Pancreas (tissue), 10 donors: ENCODE results near the gene PADI1. TPM values are rescaled to one million over a fixed set of nuclear protein-coding genes. Genes with fewer than 3 reads are reported as not detected.

ENCODE experiments used
- ATAC-seq, 4 donors: fragments of 200-7000 bp; cut with Tn5 transposase; one replicate each; pipeline versions ENCODE4 v1.8.0 to v1.9.1; 2020; ENCODE audit warnings: mild to moderate bottlenecking in 4 of 4, moderate library complexity in 4 of 4
- DNase-seq, 6 donors: peaks; one replicate each; pipeline ENCODE4 v3.0.0-alpha.2; 2020
- FAIRE-seq: peaks from 2 replicates; lab custom pipeline; 2012; peaks lifted over from hg19 to GRCh38; lab: Jason Lieb, UNC
- H3K27ac ChIP-seq, 4 donors: fragments of 200-600 bp; sonication (generic); 1 replicate in 3 of 4; 2 replicates in 1 of 4; pipeline versions ENCODE4 v1.5.0 to v1.8.0; 2020
- H3K27me3 ChIP-seq, 4 donors: fragments of 200-600 bp; one replicate each; pipeline ENCODE4 v1.8.0; 2021
- H3K36me3 ChIP-seq, 3 donors: fragments of 200-600 bp; sonication (generic) in 1 of 3; one replicate each; pipeline versions ENCODE4 v1.5.0 to v1.8.0; 2020 to 2021
- H3K4me1 ChIP-seq, 3 donors: fragments of 200-600 bp; one replicate each; pipeline ENCODE4 v1.8.0; 2021
- H3K4me3 ChIP-seq, 4 donors: fragments of 200-600 bp; sonication (generic) in 2 of 4; one replicate each; pipeline versions ENCODE4 v1.5.0 to v1.8.0; 2020 to 2021
- H3K9me3 ChIP-seq, 4 donors: fragments of 200-600 bp; one replicate each; pipeline ENCODE4 v1.8.0; 2021
- WGBS, 2 donors: extraction: QIAGEN DNeasy Blood & Tissue Kit; methylation state at CpG; one replicate each; pipeline ENCODE4 v1.1.7; 2013; 5-methylcytosine and 5-hydroxymethylcytosine counted together
- intact Hi-C, 3 donors: fragments of 100-400 bp; cut with DNase I; formaldehyde crosslinking; loops; one replicate each; pipeline versions ENCODE4 v1.11.1 to v1.14.2; 2022
- polyA plus RNA-seq, 2 donors: library from polyadenylated mRNA; stranded (reverse); fragments of 200-250 nt; gene quantifications; one replicate each; pipeline ENCODE4 v1.2.3, GENCODE V29; 2013
- total RNA-seq, 6 donors: library from RNA; stranded (reverse); fragmentation: NEBNext Ultra II Directional in 4 of 6; extraction: Animal tissue kit (Norgen Biotek cat#: 25700) in 4 of 6; gene quantifications; one replicate each; pipeline versions ENCODE4 v1.2.1 to v1.2.4, GENCODE V29; 2021 to 2023
- TF ChIP-seq, protein P1 (sequence below), 4 donors: fragments of 200-600 bp; sonication (generic) in 3 of 4; IDR thresholded peaks; one replicate each; pipeline versions ENCODE4 v1.5.0 to v1.8.0; 2021; ENCODE audit warnings: antibody characterized with exemption in 4 of 4
- donor health status: healthy with polysubstance abuse.
- donor health status: DM: no; HTN: no; CAD: no; lungs with moderate emphysema.
- donor health status: DM: no; HTN: no; CAD: no.
- donor health status: control.
- donor health status: control.
- donor health status: Bipolar disorder and iron deficiency.
- donor health status: DM: yes; HTN: yes; CAD: no.
- donor health status: DM: no; HTN: no; CAD: no.
- donor health status: DM: no; HTN: no; CAD: no.
- donor health status: DM: yes; HTN: yes; CAD: no.

The PADI1 gene
- total and polyA plus RNA-seq, 8 donors, result 0.23 TPM; not detected in 7

DNA sequence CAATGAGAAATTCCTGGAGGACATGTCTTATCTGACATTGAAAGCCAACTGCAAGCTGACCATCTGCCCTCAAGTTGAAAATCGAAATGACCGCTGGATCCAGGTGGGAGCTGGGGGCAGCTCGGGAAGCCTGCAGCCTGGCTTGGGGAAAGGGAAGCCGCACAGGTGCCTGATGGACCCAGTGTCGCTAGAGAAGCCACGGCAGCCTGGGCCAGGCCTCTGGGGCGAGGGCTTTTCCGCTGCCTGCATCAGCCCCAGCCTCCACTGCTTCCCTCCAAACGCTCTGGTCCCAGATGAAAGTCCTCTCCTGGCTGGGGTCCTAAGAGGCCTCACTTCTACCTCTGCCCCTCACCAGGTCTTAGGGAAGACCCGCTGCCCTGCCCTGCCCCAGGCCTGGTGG, 25.2 kb downstream of the PADI1 start:
- Histone ChIP-seq H3K27me3 (no peaks in the 10 kb centered on the region), H3K4me1 (peaks cover 2 to 5% (median 4%) of the 10 kb centered on the region in 3 donors), H3K4me3 (no peak overlapping the region), H3K9me3 (no peaks in the 10 kb centered on the region), H3K27ac (no peak overlapping the region), H3K36me3 (no peaks in the 10 kb centered on the region)
- TF ChIP-seq, protein P1, sequence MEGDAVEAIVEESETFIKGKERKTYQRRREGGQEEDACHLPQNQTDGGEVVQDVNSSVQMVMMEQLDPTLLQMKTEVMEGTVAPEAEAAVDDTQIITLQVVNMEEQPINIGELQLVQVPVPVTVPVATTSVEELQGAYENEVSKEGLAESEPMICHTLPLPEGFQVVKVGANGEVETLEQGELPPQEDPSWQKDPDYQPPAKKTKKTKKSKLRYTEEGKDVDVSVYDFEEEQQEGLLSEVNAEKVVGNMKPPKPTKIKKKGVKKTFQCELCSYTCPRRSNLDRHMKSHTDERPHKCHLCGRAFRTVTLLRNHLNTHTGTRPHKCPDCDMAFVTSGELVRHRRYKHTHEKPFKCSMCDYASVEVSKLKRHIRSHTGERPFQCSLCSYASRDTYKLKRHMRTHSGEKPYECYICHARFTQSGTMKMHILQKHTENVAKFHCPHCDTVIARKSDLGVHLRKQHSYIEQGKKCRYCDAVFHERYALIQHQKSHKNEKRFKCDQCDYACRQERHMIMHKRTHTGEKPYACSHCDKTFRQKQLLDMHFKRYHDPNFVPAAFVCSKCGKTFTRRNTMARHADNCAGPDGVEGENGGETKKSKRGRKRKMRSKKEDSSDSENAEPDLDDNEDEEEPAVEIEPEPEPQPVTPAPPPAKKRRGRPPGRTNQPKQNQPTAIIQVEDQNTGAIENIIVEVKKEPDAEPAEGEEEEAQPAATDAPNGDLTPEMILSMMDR (IDR thresholded peaks at IDR 0.05), result no peak
- WGBS, 2 donors, result 85 to 91% methylated on average over 10 of the region's 10 CpGs
- DNase-seq (no peak), FAIRE-seq (no peak), ATAC-seq (no peak)
- intact Hi-C loops, result no loop called here

DNA sequence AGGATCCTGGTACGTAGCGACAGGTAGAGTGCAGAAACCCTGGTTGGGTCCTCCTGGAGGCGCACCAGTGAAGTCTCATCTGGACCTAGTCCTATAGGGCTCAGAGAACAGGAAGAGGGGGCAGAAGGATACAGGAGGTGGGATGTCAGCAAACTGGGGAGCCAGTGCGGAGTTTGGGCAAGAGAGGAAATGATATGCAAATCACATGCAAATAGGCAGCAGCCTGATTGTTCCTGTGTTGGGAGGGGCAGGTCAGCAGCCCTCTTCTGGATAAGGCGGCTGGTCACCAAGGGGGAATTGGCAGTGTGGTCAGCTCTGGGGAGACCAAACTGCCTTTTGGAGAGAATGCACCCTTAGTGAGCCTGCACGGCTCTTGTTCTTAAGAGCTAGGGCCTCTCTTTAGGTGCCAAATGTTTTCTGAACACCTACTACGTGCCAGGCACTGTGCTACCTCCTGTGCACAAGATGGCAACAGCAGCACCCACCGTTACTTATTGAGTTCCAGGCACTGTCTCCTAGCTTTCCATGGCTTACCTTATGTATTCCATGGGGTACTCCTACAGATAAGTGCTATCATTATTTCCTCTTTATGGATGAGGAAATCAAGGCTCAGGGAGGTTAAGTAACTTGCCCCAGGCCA, 25.9 kb downstream of the PADI1 start:
- H3K4me1 ChIP-seq, result peaks cover 2 to 5% (median 4%) of the 10 kb centered on the region in 3 donors
- no peaks in the 10 kb centered on the region for H3K36me3 ChIP-seq
- TF ChIP-seq, protein P1 (IDR thresholded peaks at IDR 0.05), result no peak
- ATAC-seq (no peak), FAIRE-seq (no peak), DNase-seq (no peak)
- H3K4me3 ChIP-seq, result no peak overlapping the region
- no peak overlapping the region for H3K27ac ChIP-seq
- intact Hi-C loops, result no loop called here
- 78 to 86% methylated on average over 8 of the region's 8 CpGs for WGBS, 2 donors
- H3K27me3 ChIP-seq, result no peaks in the 10 kb centered on the region
- no peaks in the 10 kb centered on the region for H3K9me3 ChIP-seq

DNA sequence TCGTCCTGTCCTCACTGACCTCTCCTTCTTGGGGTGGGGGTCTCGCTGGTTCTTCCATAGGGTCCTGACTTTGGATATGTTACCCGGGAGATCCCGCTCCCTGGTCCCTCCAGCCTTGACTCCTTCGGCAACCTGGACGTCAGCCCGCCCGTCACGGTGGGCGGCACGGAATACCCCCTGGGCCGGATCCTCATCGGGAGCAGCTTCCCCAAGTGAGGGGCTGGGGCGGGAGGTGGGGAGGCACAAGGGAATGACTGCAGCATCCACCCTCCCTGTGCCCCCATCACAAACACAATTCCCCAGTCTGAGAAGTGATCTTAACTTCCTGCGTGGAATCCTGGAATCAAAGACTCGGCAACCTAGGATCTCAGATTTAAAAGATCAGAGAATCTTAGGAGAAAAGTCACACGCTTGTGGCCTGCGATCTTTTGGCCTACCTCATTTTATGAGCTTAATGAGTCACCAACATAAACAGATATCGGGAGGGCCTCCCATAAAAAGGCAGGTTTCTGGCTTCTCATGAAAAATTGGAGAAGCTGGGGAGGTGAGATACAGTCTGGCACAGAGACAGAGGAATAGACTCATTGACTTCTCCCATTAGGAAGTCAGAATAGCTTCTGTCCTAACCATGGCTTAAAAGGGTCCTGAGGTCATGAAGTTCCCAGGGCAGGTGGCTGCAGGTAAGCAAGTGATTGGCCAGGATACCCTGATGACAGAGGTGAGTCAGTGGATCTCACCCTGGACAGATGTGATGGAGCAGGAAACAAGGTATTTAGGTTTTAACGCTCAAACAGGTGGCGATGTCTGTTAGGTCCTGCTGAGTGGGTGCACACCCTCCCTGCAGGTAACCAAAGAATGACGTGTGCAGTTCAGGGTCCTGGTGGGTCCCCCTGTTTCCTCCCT, 28.1 kb downstream of the PADI1 start:
- TF ChIP-seq, protein P1 (IDR thresholded peaks at IDR 0.05), result no peak
- 54 to 64% methylated on average over 22 of the region's 22 CpGs for WGBS, 2 donors
- FAIRE-seq (no peak), DNase-seq (peak in 1 of 6 donors; percentile 39), ATAC-seq (peak; percentile 49 to 63 (median 58))
- Histone ChIP-seq H3K4me3 (no peak overlapping the region), H3K4me1 (peaks cover 2 to 5% (median 4%) of the 10 kb centered on the region in 3 donors), H3K27me3 (no peaks in the 10 kb centered on the region), H3K27ac (peak overlapping the region in 3 of 4 donors; percentile 42 to 80 (median 48)), H3K9me3 (no peaks in the 10 kb centered on the region), H3K36me3 (no peaks in the 10 kb centered on the region)
- intact Hi-C loops, result no loop called here

- FAIRE-seq (no peak), DNase-seq (peak; percentile 56 to 90 (median 80)), ATAC-seq (peak; percentile 80 to 87 (median 82))
- Histone ChIP-seq H3K9me3 (no peaks in the 10 kb centered on the region), H3K4me1 (peaks cover 2 to 5% (median 4%) of the 10 kb centered on the region in 3 donors), H3K4me3 (no peak overlapping the region), H3K27me3 (no peaks in the 10 kb centered on the region), H3K27ac (peak overlapping the region in 3 of 4 donors; percentile 42 to 80 (median 48)), H3K36me3 (no peaks in the 10 kb centered on the region)
- WGBS, 2 donors, result 12 to 19% methylated on average over 6 of the region's 6 CpGs
- intact Hi-C loops, result no loop called here
- TF ChIP-seq, protein P1 (IDR thresholded peaks at IDR 0.05), result no peak
Observed at GRCh38 chr1:17233675-17234320, 28.9 kb downstream of the PADI1 start.
